Activated CD4-positive, alpha-beta T cell treated with anti-CD3 and anti-CD28 coated beads for 4 hours (primary cell): Measurements from ENCODE around the gene KRTAP10-2.
"Not testable (repeated sequence)": the region's sequence is repeated elsewhere in the genome, so short reads cannot be mapped to it uniquely, and the experiment has no call there.

ENCODE experiments used
- DNase-seq, 2 donors: peaks; one replicate each; pipeline ENCODE4 v3.0.0-alpha.2; 2020

Gene KRTAP10-2

DNA sequence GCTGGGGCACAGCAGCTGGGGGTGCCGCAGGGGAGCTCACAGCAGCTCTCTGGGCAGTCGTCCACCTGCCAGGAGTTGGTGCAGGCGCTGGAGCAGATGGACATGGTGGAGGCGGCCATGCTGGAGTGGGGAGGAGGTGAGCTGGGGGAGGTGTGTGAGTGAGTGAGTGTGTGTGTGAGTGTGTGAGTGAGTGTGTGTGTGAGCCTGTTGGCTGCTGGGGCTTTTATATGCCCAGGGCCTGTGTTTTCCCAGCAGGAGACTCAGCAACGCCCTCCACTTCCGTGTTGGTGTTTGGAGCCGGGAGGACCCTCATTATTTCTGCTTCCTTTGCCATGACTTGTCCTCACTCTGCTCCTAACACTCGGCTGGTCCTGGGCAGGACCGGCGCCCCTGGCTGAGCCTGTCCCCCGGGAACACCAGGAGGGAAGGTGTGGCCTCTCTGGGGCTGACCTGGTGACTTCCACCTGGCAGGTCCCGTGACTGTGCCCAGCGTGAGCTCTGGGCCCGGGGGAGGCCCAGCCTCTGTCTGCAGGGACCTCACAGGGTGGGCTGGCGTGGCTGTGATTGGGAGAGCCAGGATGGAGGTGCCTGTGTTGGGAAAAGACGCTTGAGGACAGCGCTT lies at the start of gene KRTAP10-2:
Gene KRTAP10-2 (minus strand): TSS at position 166 of the 622 bp plus-strand sequence. CDS start 47 bp downstream, at position 119.
- DNase-seq: no peak

DNA sequence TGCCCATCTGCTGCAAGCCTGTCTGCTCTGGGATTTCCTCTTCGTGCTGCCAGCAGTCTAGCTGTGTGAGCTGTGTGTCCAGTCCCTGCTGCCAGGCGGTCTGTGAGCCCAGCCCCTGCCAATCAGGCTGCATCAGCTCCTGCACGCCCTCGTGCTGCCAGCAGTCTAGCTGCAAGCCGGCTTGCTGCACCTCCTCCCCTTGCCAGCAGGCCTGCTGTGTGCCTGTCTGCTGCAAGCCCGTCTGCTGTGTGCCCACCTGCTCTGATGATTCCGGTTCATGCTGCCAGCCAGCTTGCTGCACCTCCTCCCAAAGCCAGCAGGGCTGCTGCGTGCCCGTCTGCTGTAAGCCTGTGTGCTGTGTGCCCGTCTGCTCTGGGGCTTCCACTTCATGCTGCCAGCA lies 49.8 kb upstream of the KRTAP10-2 start:
- not testable (repeated sequence) for DNase-seq

DNA sequence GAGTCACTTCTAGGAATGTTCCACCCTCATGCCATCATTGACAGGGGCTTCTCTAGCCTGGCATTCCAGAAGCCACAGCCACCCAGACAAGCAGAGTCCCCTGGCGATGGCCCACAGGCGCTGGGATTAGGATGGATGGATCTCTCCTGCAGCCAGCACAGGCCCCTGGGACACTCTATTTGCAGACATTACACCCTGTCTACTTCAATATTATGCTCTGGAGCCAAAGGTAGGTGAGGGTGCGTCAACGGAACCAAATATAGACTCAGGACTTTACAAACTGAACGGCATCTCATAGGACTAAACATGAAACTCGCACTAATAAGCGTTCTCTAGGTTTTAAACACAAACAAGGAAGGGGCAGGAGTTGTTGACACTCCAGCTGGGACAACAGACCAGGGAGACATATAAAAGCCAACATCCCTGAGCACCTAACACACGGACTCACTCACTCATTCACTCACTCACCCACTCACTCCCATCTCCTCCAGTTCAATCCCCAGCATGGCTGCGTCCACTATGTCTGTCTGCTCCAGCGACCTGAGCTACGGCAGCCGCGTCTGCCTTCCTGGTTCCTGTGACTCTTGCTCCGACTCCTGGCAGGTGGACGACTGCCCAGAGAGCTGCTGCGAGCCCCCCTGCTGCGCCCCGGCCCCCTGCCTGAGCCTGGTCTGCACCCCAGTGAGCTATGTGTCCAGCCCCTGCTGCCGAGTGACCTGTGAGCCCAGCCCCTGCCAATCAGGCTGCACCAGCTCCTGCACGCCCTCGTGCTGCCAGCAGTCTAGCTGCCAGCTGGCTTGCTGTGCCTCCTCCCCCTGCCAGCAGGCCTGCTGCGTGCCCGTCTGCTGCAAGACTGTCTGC lies 49.0 kb upstream of the KRTAP10-2 start, which contains the start of gene KRTAP10-7:
Gene KRTAP10-7 (plus strand): TSS at position 480 of the 861 bp plus-strand sequence. CDS start 25 bp downstream, at position 505.
- not testable (repeated sequence) for DNase-seq

DNA sequence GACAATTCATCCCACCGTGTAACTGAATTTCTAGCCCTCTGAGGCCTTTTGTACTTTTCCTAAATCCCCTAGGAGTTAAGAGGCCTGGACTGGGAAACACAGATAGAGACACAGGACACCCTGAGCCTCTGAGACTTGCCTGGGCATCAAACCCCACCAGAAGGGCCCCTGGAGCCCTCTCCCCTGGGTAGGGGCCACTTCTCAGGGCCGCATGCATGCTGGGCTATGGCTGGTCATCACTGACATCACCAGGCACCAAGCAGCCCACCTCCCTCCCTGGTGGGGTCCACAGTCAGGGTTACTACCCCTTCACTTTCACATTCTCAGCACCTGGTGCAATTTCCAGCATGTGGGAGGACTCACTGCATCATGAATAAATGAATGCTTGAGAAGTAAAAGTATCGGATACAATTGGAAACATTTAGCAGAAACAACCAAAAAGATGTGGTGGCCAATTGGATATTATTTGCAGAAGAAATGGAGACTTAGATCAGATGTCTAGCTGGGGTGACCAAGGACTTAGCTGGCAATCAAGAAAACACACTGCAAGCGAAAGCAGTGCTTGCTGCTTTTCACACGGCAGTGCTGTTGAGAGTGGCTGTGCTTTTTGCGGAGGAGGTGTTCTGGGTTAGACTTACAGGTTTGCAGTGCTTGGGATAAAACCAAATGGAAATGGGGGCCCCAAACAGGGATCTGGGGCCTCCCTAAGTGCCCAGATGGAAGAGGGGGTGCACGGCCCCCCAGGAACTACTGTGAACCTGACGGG lies 48.1 kb upstream of the KRTAP10-2 start:
- no peak for DNase-seq

DNA sequence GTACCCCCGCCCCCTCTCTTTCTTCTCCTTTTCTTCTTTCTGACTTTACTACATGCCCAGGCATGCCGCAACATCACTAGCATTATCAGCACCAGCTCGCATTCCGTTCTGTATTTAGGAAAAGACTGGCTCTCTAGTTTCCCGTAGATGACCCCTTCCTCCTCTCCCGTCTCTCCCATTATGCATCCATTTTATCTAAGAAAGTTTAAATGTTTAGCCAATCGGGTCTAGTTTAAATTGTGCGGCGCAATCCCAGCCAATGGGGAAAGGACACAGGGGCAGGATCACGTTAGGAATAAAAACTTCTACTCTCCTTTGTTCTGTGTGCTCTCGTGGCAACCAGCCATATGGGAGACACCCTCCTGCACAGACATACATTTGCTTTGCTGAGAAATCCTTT lies 46.8 kb upstream of the KRTAP10-2 start:
- no peak for DNase-seq

DNA sequence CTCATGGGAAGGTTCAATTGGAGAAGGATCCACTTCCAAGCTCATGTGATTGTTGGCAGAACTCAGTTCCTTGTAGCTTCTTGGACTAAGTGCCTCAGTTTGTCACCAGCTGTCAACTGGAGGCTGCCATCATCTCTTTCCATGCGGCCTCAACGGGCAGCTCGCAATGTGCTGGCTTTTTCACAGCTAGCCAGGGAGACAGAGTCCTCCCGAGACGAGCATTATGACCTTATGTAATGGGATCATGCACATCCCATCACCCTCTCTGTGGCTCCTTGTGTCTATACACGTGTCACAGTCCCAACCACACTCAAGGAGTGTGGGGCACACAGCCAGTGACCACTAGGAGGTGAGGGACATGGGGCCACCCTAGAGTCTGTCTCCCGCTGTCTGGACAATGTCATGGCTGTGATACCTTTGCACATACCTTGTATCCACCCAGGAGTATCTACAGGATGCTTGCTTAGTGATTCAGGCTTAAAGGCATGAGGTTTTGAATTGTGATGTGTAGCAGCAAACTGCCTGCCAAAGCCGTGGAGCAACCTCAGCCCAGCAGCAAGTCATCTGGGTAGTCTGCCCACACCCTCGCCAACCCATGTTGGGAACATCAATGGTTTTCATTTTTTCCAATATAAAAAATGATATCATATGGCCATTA lies 44.9 kb upstream of the KRTAP10-2 start:
- DNase-seq: no peak

- no peak for DNase-seq
These were observed 44.2 kb upstream of the KRTAP10-2 start for GRCh38 chr21:44595524-44595923.

DNA sequence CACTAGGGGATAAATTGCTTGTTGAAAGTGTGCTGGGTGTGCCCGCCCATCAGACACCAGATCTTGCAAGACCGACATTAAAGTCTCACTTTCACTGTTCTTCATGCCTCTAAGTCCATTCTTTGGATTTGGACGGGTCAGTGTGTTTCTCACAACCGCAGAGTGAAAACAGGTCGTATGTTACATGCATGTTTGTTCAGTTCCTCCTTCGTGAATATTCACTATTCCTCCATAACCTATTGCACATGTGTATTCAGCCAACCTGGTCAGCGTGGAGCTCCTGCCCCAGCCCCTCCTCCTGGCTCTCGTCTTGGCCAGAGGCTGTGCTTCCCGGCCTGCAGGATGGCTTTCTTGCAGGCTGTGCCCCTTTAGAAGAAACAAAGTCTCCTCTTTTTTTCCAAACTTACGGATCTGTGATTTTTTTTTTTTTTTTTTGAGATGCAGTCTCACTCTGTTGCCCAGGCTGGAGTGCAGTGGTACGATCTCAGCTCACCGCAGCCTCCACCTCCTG lies 43.2 kb upstream of the KRTAP10-2 start:
- DNase-seq: no peak

DNA sequence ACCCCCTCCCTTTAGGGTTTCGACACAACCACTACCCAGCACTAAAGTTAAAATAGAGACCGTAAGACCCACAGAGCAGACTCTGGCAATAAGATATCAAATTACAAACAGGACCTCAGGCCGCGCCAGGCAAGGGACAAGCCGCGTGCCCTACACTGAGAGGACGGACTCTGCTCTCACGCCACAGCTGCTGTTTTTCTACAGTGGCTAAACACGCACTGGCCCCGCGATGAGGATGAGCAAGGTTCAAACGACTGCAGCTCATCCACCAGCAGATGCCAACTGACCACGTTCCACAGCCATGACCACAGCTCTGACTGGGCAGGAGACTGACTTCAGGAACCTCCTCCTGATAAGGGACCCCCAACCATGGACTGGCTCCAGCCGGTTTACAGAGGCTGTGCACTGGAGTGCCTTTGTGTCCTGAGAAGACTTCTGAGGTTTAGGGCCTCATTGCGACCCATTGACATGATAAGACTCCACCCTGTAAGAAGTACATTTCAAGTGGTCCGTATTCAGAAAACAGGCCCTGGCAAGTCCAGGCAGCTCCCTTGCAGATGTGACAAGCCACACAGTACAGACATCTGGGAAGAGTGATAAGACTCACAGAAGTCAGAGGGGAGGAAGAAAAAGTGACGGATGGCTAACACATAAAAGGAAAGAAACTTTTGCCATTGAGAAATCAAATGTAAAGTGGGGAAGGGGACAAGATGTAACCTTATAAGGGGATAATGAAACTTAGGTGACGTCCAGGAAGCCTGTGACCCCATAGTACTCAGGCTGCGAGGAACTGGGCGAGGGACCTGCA lies 42.5 kb upstream of the KRTAP10-2 start:
- no peak for DNase-seq

GRCh38 chr21:44592446-44593311 lies 41.4 kb upstream of the KRTAP10-2 start, which contains the start of gene KRTAP10-6:
Gene KRTAP10-6 (minus strand): TSS chr21:44592505. CDS start chr21:44592484, 21 bp downstream.
- DNase-seq: no peak

DNA sequence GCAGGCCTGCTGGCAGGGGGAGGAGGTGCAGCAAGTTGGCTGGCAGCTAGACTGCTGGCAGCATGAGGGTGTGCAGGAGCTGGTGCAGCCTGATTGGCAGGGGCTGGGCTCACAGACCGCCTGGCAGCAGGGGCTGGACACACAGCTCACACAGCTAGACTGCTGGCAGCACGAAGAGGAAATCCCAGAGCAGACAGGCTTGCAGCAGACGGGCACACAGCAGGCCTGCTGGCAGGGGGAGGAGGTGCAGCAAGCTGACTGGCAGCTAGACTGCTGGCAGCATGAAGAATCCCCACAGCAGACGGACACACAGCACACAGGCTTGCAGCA lies 40.5 kb upstream of the KRTAP10-2 start:
- not testable (repeated sequence) for DNase-seq

GRCh38 chr21:44590897-44591800 lies 39.8 kb upstream of the KRTAP10-2 start:
- DNase-seq: not testable (repeated sequence)

- DNase-seq: no peak
These were observed 39.0 kb upstream of the KRTAP10-2 start for GRCh38 chr21:44590311-44590721.

GRCh38 chr21:44589586-44590305 lies 38.4 kb upstream of the KRTAP10-2 start:
- DNase-seq: no peak

DNA sequence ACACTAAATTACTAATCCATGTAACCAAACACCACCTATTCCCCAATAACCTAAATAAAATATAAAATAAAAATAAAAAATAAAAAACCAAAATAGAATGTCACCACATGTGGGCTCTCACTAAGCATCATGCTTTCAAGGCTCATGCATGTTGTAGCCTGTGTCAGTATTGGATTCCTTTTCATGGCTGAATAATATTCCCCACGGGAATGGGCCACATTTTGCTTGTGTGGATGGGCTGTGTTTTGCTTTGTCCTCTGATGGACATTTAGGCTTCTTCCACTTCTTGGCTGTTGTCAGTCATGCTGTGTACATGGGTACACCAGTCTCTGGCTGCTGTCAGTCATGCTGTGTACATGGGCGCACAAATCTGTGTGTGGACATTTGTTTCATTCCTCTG lies 37.8 kb upstream of the KRTAP10-2 start:
- no peak for DNase-seq

DNA sequence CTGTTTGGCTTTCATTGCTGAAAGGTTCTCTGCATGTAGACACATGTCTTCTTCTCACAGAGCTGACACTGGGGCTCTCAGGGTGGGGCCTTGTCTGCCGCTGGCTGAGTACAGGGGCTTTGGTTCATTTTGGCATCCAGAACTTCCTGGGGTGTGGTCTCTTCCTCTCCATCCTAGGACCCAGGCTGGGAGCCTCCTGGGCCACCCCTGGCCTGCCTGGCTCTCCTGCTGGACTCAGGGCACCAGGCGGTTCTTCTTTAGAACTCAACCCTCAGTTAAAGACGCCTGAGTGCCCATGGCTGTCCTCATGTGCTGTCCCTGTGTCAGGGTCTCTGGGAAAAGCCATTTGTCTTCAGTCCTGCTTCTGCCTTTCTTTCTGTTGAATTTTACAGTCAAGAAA lies 34.6 kb upstream of the KRTAP10-2 start:
- DNase-seq: no peak

- DNase-seq: peak in 1 of 2 donors; percentile 21
These were observed 32.5 kb upstream of the KRTAP10-2 start for GRCh38 chr21:44583800-44584147.

- no peak for DNase-seq
These were observed 31.9 kb upstream of the KRTAP10-2 start for GRCh38 chr21:44583089-44583799.
